ENCODE results near the gene CES4A.
A peak's percentile ranks its signal among the peaks of the same experiment; 100 is the strongest.
"Not testable (repeated sequence)": the region's sequence is repeated elsewhere in the genome, so short reads cannot be mapped to it uniquely, and the experiment has no call there.

Gene CES4A

GRCh38 chr16:66956154-66956457 lies 32.3 kb upstream of the CES4A start:
- DNase-seq (ENCODE audit: low read depth): not testable (repeated sequence)

GRCh38 chr16:66958857-66959703 lies 29.3 kb upstream of the CES4A start:
- no peak for DNase-seq (ENCODE audit: low read depth)

- DNase-seq (ENCODE audit: low read depth): no peak
Observed at GRCh38 chr16:66959704-66960161, 28.7 kb upstream of the CES4A start.

- no peak for DNase-seq (ENCODE audit: low read depth)
Observed at GRCh38 chr16:66960270-66960669, 28.1 kb upstream of the CES4A start.

GRCh38 chr16:66961065-66961744 lies 27.2 kb upstream of the CES4A start, which contains the start of gene CES3:
Gene CES3, plus strand, starts transcription at chr16:66961266. Its CDS starts 42 bp downstream, at chr16:66961308.
- DNase-seq (ENCODE audit: low read depth): peak; percentile 42

GRCh38 chr16:66961914-66962313 lies 26.5 kb upstream of the CES4A start:
- no peak for DNase-seq (ENCODE audit: low read depth)

GRCh38 chr16:66964049-66964448 lies 24.3 kb upstream of the CES4A start:
- no peak for DNase-seq (ENCODE audit: low read depth)

GRCh38 chr16:66968847-66969246 lies 19.5 kb upstream of the CES4A start:
- no peak for DNase-seq (ENCODE audit: low read depth)

- no peak for DNase-seq (ENCODE audit: low read depth)
Observed at GRCh38 chr16:66970775-66971720, 17.3 kb upstream of the CES4A start.

- no peak for DNase-seq (ENCODE audit: low read depth)
Observed at GRCh38 chr16:66972983-66973382, 15.4 kb upstream of the CES4A start.

GRCh38 chr16:66973716-66974115 lies 14.7 kb upstream of the CES4A start:
- no peak for DNase-seq (ENCODE audit: low read depth)

- DNase-seq (ENCODE audit: low read depth): not testable (repeated sequence)
Observed at GRCh38 chr16:66974156-66974931, 14.0 kb upstream of the CES4A start.

GRCh38 chr16:66974932-66975246 lies 13.5 kb upstream of the CES4A start:
- peak; percentile 33 for DNase-seq (ENCODE audit: low read depth)

- no peak for DNase-seq (ENCODE audit: low read depth)
Observed at GRCh38 chr16:66975302-66975893, 13.0 kb upstream of the CES4A start.

GRCh38 chr16:66976746-66977145 lies 11.6 kb upstream of the CES4A start:
- no peak for DNase-seq (ENCODE audit: low read depth)

GRCh38 chr16:66977341-66978113 lies 10.9 kb upstream of the CES4A start:
- DNase-seq (ENCODE audit: low read depth): peak; percentile 83

GRCh38 chr16:66979011-66979717 lies 9.2 kb upstream of the CES4A start:
- DNase-seq (ENCODE audit: low read depth): no peak

- DNase-seq (ENCODE audit: low read depth): no peak
Observed at GRCh38 chr16:66983033-66983432, 5.4 kb upstream of the CES4A start.

GRCh38 chr16:66984892-66985311 lies 3.5 kb upstream of the CES4A start:
- DNase-seq (ENCODE audit: low read depth): peak; percentile 30

- no peak for DNase-seq (ENCODE audit: low read depth)
Observed at GRCh38 chr16:66986559-66986958, 1.8 kb upstream of the CES4A start.

All from stimulated activated CD8-positive, alpha-beta memory T cell treated with anti-CD3 and anti-CD28 coated beads, Interleukin-4, amount 100 ng/mL, for 24 hours (primary cell).